ENCODE results near the gene TET2. TPM values are rescaled to one million over a fixed set of nuclear protein-coding genes. Genes with fewer than 3 reads are reported as not detected.

Gene TET2
- total RNA-seq, 1 experiment from 2014 or later = 3.4 TPM

DNA sequence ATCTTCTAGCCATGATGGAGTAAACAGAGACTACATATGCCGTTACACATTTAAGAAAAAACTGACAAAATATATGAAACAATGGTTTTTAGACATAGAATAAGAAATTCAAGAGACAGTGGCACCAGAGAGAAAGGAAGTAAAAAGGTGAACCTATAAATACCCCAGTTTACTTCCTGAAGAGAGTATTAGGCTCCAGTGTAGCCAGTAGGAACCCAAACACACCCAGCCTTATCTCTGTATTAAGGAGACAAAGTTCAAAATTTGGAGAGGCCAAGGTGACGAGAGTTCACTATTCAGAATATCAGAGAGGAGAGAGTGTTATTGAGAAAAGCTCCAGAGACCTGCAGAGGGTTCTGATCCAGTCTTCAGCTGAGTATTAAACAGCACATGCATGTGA, 119.0 kb downstream of the TET2 start:
- ATAC-seq (no peak), DNase-seq (ENCODE audit: low spot score) (no peak)
- no peak for TF ChIP-seq GRHL2 (CRISPR knock-in tag; IDR thresholded peaks at IDR 0.05; ENCODE audit: insufficient replicate concordance, severe bottlenecking)
- TF ChIP-seq, protein P1, sequence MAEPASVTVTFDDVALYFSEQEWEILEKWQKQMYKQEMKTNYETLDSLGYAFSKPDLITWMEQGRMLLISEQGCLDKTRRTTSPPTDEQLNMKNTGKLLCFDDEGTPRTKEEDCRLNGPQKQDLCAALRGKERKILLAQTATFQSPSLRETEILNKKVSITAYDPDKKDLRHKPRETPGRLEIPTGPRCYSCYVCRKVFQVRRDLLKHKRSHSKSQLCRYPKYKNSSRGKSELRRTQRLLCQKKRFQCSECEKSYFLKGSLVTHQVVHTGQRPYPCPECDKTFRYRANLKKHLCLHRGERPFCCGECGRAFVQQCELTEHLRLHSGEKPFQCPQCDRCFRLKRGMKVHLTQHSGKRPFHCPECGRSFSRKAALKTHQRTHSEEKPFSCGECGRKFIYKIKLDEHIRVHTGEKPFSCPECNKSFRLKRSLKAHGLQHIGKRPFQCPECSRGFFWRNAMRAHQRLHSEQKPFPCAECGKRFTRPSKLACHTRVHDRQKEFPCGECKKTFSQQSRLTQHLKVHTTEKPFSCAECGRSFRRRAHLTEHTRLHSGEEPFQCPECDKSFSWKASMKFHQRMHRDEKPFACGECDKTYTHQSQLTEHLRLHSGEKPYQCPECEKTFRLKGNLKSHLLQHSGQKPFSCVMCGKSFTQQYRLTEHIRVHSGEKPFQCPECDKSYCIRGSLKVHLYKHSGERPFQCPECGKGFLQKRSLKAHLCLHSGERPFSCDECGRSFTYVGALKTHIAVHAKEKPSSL (CRISPR knock-in tag; conservative IDR thresholded peaks at IDR 0.05) = no peak
- TF ChIP-seq TEAD1 (CRISPR knock-in tag; IDR thresholded peaks at IDR 0.05) = no peak
- TF ChIP-seq SMAD3 (CRISPR knock-in tag; IDR thresholded peaks at IDR 0.05; ENCODE audit: borderline replicate concordance) = no peak
- TF ChIP-seq, protein P2, sequence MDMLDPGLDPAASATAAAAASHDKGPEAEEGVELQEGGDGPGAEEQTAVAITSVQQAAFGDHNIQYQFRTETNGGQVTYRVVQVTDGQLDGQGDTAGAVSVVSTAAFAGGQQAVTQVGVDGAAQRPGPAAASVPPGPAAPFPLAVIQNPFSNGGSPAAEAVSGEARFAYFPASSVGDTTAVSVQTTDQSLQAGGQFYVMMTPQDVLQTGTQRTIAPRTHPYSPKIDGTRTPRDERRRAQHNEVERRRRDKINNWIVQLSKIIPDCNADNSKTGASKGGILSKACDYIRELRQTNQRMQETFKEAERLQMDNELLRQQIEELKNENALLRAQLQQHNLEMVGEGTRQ (CRISPR knock-in tag; IDR thresholded peaks at IDR 0.05) = no peak
- TF ChIP-seq, protein P3, sequence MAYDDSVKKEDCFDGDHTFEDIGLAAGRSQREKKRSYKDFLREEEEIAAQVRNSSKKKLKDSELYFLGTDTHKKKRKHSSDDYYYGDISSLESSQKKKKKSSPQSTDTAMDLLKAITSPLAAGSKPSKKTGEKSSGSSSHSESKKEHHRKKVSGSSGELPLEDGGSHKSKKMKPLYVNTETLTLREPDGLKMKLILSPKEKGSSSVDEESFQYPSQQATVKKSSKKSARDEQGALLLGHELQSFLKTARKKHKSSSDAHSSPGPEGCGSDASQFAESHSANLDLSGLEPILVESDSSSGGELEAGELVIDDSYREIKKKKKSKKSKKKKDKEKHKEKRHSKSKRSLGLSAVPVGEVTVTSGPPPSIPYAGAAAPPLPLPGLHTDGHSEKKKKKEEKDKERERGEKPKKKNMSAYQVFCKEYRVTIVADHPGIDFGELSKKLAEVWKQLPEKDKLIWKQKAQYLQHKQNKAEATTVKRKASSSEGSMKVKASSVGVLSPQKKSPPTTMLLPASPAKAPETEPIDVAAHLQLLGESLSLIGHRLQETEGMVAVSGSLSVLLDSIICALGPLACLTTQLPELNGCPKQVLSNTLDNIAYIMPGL (CRISPR knock-in tag; IDR thresholded peaks at IDR 0.05) = no peak
- TF ChIP-seq ZNF317 (CRISPR knock-in tag; IDR thresholded peaks at IDR 0.05; ENCODE audit: borderline replicate concordance, low read depth) = no peak
- TF ChIP-seq, protein P4, sequence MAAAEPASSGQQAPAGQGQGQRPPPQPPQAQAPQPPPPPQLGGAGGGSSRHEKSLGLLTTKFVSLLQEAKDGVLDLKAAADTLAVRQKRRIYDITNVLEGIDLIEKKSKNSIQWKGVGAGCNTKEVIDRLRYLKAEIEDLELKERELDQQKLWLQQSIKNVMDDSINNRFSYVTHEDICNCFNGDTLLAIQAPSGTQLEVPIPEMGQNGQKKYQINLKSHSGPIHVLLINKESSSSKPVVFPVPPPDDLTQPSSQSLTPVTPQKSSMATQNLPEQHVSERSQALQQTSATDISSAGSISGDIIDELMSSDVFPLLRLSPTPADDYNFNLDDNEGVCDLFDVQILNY (CRISPR knock-in tag; IDR thresholded peaks at IDR 0.05) = no peak
- TF ChIP-seq ETV6 (CRISPR knock-in tag; IDR thresholded peaks at IDR 0.05) = no peak
- TF ChIP-seq HMGA2 (CRISPR knock-in tag; IDR thresholded peaks at IDR 0.05) = no peak
- TF ChIP-seq, protein P5, sequence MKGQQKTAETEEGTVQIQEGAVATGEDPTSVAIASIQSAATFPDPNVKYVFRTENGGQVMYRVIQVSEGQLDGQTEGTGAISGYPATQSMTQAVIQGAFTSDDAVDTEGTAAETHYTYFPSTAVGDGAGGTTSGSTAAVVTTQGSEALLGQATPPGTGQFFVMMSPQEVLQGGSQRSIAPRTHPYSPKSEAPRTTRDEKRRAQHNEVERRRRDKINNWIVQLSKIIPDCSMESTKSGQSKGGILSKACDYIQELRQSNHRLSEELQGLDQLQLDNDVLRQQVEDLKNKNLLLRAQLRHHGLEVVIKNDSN (CRISPR knock-in tag; IDR thresholded peaks at IDR 0.05) = no peak
- TF ChIP-seq, protein P6, sequence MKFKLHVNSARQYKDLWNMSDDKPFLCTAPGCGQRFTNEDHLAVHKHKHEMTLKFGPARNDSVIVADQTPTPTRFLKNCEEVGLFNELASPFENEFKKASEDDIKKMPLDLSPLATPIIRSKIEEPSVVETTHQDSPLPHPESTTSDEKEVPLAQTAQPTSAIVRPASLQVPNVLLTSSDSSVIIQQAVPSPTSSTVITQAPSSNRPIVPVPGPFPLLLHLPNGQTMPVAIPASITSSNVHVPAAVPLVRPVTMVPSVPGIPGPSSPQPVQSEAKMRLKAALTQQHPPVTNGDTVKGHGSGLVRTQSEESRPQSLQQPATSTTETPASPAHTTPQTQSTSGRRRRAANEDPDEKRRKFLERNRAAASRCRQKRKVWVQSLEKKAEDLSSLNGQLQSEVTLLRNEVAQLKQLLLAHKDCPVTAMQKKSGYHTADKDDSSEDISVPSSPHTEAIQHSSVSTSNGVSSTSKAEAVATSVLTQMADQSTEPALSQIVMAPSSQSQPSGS (CRISPR knock-in tag; IDR thresholded peaks at IDR 0.05; ENCODE audit: borderline replicate concordance, low read depth) = no peak
- TF ChIP-seq ZBTB21 (CRISPR knock-in tag; IDR thresholded peaks at IDR 0.05; ENCODE audit: borderline replicate concordance) = no peak
- no peak for TF ChIP-seq ZNF138 (CRISPR knock-in tag; conservative IDR thresholded peaks at IDR 0.05)
- TF ChIP-seq, protein P7, sequence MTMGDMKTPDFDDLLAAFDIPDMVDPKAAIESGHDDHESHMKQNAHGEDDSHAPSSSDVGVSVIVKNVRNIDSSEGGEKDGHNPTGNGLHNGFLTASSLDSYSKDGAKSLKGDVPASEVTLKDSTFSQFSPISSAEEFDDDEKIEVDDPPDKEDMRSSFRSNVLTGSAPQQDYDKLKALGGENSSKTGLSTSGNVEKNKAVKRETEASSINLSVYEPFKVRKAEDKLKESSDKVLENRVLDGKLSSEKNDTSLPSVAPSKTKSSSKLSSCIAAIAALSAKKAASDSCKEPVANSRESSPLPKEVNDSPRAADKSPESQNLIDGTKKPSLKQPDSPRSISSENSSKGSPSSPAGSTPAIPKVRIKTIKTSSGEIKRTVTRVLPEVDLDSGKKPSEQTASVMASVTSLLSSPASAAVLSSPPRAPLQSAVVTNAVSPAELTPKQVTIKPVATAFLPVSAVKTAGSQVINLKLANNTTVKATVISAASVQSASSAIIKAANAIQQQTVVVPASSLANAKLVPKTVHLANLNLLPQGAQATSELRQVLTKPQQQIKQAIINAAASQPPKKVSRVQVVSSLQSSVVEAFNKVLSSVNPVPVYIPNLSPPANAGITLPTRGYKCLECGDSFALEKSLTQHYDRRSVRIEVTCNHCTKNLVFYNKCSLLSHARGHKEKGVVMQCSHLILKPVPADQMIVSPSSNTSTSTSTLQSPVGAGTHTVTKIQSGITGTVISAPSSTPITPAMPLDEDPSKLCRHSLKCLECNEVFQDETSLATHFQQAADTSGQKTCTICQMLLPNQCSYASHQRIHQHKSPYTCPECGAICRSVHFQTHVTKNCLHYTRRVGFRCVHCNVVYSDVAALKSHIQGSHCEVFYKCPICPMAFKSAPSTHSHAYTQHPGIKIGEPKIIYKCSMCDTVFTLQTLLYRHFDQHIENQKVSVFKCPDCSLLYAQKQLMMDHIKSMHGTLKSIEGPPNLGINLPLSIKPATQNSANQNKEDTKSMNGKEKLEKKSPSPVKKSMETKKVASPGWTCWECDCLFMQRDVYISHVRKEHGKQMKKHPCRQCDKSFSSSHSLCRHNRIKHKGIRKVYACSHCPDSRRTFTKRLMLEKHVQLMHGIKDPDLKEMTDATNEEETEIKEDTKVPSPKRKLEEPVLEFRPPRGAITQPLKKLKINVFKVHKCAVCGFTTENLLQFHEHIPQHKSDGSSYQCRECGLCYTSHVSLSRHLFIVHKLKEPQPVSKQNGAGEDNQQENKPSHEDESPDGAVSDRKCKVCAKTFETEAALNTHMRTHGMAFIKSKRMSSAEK (CRISPR knock-in tag; IDR thresholded peaks at IDR 0.05; ENCODE audit: borderline replicate concordance) = no peak
- no peak for TF ChIP-seq RELA (CRISPR knock-in tag; IDR thresholded peaks at IDR 0.05; ENCODE audit: borderline replicate concordance)
- TF ChIP-seq JUN (CRISPR knock-in tag; IDR thresholded peaks at IDR 0.05) = no peak
- TF ChIP-seq, protein P8, sequence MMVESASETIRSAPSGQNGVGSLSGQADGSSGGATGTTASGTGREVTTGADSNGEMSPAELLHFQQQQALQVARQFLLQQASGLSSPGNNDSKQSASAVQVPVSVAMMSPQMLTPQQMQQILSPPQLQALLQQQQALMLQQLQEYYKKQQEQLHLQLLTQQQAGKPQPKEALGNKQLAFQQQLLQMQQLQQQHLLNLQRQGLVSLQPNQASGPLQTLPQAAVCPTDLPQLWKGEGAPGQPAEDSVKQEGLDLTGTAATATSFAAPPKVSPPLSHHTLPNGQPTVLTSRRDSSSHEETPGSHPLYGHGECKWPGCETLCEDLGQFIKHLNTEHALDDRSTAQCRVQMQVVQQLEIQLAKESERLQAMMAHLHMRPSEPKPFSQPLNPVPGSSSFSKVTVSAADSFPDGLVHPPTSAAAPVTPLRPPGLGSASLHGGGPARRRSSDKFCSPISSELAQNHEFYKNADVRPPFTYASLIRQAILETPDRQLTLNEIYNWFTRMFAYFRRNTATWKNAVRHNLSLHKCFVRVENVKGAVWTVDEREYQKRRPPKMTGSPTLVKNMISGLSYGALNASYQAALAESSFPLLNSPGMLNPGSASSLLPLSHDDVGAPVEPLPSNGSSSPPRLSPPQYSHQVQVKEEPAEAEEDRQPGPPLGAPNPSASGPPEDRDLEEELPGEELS (CRISPR knock-in tag; IDR thresholded peaks at IDR 0.05) = no peak
- ChIA-PET POLR2A (no interaction called here), CTCF (no interaction called here)
- no peaks in the 10 kb centered on the region for H3K4me1 Mint-ChIP-seq
- H3K9me3 Mint-ChIP-seq = no peaks in the 10 kb centered on the region
- no peak overlapping the region for H3K4me3 Mint-ChIP-seq
- no peaks in the 10 kb centered on the region for H3K27me3 Mint-ChIP-seq (ENCODE audit: low read depth)
- H3K36me3 Mint-ChIP-seq = peaks cover 6% of the 10 kb centered on the region
- H3K27ac Mint-ChIP-seq = no peak overlapping the region

Data from WTC11 (cell line).